NCI-H345 treated with DMSO at 0.1 percent for 48 hours (cell line): ENCODE data around the gene ENO4.

ENCODE experiments used
- DNase-seq: peaks from one replicate; lab custom pipeline; 2025; ENCODE audit not compliant: unreplicated experiment; lab: John Stamatoyannopoulos, UW

The ENO4 gene

DNA sequence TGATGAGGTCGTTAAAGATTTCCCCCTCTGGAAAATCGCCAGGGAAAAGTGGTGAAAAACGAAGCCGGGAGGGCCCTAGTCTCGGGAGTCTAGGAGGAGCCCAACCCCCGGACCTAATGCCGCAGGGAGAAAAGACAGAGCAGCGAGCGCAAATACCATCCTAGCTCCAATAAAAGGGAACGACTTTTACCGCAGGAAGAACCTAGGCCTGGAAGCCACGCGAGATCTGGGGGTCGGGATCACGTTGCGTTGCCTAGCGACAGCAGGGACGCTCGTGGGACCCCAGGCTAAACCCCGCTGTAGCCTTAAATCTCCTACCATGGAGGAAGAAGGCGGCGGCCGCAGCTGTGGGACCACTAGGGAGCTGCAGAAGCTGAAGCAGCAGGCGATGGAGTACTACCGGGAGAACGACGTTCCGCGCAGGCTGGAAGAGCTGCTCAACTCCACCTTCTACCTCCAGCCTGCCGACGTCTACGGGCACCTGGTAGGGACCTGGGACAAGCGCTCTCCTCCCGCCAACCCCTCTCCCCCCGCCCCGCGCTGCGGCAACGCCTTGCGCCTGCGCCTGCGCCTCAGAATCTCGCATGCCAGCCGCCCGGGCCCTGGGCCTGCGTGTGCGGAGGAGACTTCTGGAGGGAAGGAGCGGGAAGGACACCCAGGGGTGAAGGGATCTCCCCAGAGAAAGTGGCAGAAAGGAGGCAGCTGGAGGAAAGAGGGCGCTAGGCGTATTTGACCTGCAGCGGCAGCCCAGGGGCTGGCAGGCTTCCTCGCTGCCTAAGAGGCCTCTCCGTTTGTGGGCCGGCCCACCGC is at the start of gene ENO4:
TSS of gene ENO4 (plus strand) at position 252 of the 810 bp plus-strand sequence. CDS start at position 320, 68 bp downstream.
- DNase-seq, result peak; percentile 75

- DNase-seq, result no peak
These were observed 48.9 kb upstream of the ENO4 start for GRCh38 chr10:116800286-116800929.

DNA sequence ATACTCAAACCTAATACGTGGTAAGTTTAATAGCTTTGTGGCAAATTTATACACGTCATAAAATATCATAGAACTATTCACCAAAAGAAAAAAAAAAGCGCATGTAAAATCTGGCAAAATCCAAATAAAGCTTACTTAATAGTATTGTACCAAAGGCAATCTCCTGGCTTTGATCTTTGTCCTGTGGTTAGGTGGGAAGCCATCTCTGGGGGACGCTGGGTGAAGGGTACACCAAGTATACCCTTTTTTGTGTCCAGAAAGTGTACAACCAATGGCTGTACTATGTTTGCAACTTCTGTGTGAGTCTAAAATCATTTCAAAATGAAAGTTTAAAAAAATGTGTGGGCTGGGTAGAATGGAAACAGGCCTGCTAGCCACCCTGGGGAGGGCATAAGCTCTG is 47.6 kb upstream of the ENO4 start:
- no peak for DNase-seq

DNA sequence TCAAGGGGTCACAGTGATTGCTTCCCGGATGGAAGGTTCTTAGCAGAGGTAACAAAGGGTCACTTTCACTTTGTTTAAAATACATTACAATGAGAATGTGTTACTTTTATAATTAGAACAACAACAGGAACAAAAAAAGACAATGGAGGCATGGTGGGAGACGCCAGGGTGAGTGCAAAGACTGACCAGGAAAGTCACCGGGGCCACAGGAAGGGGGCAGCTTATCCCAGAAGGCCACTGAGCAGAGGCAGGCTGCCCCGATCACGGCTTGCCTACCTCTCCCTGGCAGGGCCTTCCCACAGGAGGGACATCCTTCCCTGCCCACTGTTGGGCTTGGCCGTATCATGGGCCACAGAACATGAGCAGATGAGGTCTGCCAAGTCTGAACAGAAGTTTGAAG is 46.8 kb upstream of the ENO4 start:
- DNase-seq, result no peak

DNA sequence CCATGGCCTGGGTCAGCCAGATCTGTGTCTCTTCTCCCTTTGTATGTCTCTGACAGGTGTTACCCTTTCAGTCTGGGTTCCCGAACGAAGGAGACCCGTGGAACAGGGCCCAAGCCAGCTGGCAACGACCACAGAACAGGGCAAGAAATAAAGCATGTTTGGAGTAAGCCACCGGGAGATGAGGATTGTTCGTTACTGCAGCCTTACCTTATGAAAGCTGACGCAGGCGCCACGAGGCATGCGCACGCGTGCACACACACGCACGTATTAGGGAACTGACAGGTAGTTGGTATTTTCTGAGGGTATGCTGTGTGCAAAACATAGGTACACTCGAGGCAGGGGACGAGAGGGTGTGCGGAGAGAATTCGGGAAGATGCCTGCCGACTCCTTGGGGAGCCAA is 46.4 kb upstream of the ENO4 start:
- DNase-seq, result no peak

GRCh38 chr10:116803451-116804249 is 45.6 kb upstream of the ENO4 start:
- no peak for DNase-seq

- DNase-seq, result no peak
These were observed 40.6 kb upstream of the ENO4 start for GRCh38 chr10:116808706-116809105.

DNA sequence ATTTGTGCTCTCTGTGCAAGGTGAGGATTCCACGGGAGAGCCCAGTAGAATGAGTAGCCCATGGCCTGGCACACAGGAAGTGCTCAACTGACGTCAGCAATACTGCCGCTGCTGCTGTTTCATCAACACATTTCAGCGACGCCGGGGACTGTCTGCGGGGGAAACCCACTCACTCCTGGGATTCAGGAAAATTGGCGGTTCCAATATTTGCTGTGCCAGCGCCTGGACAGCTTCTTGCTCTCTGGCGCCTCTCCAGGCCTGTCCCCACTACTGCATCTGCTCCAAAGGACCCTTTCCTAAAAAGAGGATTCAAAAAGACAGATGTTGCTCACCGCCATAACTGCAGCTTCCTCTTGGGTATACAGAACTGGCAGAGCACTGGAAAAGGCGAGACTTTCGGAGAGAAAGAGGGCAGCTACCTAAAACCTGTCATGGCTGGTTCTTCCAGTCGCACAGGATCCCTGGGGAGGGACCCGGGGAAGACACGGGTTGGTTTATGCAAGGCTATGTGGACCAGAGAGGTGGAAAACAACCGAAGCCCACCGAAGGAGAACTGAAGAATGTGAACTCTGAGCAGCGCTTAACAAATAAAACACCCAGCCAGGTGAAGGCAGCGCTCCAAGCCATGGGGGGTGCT is 39.7 kb upstream of the ENO4 start:
- no peak for DNase-seq

DNA sequence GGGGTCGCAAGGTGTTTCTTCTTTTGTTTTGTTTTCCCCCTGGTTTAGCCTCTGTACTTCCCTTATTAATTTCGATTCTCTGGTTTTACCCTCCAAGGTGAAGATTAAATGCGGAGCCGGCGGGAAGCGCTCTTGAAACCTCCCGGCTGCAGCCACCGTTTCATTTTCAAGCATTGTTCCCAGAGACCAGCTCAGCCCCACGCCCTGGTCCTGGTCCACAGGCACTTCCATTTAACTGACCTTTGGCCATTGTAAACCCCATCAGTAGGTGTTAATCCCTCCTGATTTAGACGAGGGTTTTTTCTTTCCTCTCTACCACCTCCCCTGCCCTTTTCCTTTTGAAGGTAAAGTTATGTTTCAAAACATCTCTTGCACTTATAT is 39.2 kb upstream of the ENO4 start:
- no peak for DNase-seq

DNA sequence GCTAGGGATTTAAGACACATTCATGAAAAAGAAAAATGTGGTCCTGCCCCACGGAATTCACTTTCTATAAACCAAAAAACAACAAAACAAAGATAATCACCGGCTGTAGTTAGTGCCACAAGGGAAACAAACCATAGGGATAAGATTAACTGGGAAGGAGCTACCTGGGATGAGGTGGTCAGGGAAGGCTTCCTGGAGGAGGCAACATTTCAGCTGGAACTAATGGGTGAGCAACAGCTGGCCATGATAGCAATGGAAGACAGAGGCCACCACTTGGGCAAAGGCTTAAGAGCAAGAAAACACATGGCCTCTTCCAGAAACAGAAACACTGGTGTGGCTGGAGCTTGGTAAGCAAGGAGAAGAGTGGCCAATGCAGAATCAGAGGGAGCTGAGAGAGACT is 38.4 kb upstream of the ENO4 start:
- DNase-seq, result no peak

GRCh38 chr10:116811691-116812090 is 37.6 kb upstream of the ENO4 start:
- DNase-seq, result no peak

- DNase-seq, result peak; percentile 26
These were observed 33.5 kb upstream of the ENO4 start for GRCh38 chr10:116815641-116816415.

GRCh38 chr10:116817178-116817577 is 32.1 kb upstream of the ENO4 start:
- DNase-seq, result no peak

DNA sequence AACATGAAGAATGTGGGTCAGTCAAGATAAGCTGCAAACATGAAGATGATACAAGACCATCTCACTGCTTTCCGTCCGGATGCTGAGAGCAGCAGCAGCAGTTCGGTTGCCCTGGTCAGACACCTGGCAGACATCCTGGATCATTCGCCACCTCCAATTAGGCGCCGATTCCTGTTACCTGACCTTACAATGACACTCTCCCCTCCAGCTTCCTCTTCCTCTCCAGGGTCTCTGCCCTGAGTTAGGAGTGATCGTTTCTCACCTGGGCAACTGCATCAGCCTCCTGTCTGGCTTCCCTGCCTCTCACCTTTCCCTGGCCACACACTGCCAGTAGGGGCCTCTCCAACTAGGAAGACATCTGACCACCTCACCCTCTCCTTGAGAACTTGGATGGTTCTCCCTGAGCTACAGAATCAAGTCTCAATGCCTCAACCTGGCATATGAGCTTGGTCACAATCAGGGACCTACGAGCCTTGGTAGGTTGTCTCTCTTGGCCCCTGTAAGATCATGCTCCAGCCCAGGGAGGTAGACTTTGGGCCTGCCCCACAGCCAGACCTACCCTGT is 31.4 kb upstream of the ENO4 start:
- no peak for DNase-seq

DNA sequence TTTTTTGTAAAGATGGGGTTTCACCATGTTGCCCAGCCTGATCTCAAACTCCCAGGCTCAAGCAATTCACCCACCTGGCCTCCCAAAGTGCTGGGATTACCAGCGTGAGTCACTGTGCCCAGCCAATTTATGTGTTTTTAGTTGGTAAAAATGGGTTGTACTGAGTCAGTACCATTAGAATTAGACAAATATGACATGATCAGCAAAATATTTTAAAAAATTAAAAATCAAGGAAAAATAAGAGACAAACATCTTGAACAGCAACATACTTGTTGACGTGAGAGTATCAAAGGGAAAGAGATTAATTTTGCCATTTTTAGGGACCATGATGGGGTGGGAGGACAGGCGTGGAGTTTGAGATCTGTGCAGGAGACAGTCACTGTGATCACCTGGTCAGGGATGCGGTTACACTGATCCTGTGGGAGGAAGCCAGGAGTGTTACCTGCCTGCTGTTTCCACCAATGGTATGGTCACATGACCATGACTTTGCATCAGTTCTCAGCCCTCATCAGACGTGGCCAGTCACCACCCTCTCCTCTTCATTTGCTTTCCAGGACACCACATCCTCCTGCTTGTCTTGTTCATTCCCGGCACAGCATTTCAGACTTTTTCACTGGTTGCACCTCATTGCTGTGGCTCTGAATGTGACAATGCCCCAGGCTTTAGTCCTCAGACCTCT is 29.2 kb upstream of the ENO4 start:
- no peak for DNase-seq

- DNase-seq, result no peak
These were observed 23.4 kb upstream of the ENO4 start for GRCh38 chr10:116825901-116826300.

GRCh38 chr10:116826803-116827202 is 22.5 kb upstream of the ENO4 start:
- DNase-seq, result no peak

DNA sequence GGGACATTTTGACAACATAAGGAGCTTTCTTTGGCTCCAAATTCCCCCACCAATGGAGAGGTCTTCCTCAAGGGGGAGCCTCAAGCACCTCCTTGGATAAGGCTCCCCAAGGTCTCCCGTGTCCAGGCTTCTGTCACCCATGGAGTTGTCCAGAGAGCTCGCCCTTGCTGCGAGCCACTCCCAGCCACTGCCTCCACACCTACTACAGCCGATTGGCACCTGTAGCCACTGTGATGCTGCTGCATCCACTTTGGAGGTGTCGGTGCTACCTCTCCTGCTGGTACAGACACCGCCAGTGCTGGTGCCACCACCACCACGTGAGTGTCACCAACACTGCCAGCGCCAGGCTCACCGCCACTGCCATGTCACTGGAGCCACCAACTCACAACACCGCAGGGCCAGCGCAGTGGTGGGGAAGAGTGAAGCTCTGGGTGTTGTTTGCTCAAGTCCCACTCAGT is 22.1 kb upstream of the ENO4 start:
- DNase-seq, result no peak

- DNase-seq, result no peak
These were observed 21.2 kb upstream of the ENO4 start for GRCh38 chr10:116828116-116828515.

GRCh38 chr10:116829711-116830110 is 19.6 kb upstream of the ENO4 start:
- DNase-seq, result no peak
